Measurements from ENCODE around the gene APLN. TPM values are rescaled to one million over a fixed set of nuclear protein-coding genes. Genes with fewer than 3 reads are reported as not detected.

Gene APLN
- total RNA-seq, 2 experiments from 2014 or later = 3.5 TPM

DNA sequence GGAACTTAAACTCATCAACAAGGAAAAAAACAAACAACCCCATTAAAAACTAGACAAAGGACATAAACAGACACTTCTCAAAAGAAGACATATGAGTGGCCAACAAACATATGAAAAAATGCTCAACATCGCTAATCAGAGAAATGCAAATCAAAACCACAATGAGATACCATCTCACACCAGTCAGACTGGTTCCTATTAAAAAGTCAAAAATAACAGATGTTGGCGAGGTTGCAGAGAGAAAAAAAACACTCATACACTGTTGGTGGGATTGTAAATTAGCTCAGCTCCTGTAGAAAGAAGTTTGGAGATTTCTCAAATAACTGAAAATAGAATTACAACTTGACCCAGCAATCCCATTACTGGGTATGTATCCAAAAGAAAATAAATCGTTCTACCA, 28.7 kb downstream of the APLN start:
- DNase-seq (no peak), ATAC-seq (no peak)
- intact Hi-C loops (cut with micrococcal nuclease) = no loop called here
- H3K27ac Mint-ChIP-seq = no peak overlapping the region
- H3K4me1 Mint-ChIP-seq (ENCODE audit: low read depth) = peaks cover 4% of the 10 kb centered on the region
- H3K4me3 Mint-ChIP-seq = no peak overlapping the region
- ChIA-PET CTCF (interaction anchor here (1.0 kb wide), 1 partner anchor 12 kb away, joined by 3 read pairs; no protein-coding TSS in a partner anchor), POLR2A (no interaction called here)
- H3K9me3 Mint-ChIP-seq = no peaks in the 10 kb centered on the region
- H3K27me3 Mint-ChIP-seq = no peaks in the 10 kb centered on the region
- TF ChIP-seq, protein P1, sequence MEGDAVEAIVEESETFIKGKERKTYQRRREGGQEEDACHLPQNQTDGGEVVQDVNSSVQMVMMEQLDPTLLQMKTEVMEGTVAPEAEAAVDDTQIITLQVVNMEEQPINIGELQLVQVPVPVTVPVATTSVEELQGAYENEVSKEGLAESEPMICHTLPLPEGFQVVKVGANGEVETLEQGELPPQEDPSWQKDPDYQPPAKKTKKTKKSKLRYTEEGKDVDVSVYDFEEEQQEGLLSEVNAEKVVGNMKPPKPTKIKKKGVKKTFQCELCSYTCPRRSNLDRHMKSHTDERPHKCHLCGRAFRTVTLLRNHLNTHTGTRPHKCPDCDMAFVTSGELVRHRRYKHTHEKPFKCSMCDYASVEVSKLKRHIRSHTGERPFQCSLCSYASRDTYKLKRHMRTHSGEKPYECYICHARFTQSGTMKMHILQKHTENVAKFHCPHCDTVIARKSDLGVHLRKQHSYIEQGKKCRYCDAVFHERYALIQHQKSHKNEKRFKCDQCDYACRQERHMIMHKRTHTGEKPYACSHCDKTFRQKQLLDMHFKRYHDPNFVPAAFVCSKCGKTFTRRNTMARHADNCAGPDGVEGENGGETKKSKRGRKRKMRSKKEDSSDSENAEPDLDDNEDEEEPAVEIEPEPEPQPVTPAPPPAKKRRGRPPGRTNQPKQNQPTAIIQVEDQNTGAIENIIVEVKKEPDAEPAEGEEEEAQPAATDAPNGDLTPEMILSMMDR (IDR thresholded peaks at IDR 0.05) = no peak
- no peaks in the 10 kb centered on the region for H3K36me3 Mint-ChIP-seq (ENCODE audit: low read depth)

DNA sequence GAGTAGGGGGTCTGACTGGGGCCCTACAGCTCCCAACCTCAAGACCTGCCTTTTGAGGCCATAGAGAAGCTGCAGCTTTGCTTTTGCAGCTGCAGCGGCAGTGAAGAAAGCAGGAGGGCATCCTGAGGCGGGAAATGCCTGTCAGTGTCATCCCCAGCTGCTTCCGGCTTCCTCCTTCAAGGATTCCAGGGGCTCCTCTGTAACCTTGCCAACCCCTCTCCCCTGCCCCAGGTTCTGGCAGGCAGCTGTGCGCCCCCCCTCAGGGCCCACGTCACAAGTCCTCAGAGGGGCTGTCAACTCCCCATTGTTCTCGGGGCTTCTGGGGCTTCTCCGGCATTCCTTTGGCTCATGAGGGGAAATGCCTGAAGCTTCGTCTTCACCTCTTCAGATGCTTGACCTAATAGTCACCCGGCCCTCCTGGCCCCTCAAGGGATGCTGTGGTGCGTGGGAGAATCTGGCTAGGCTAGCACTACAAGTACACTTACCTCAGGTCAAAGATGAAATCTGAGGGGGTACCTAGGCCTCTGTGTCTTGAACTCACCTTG, 31.9 kb downstream of the APLN start:
- ATAC-seq = no peak
- H3K4me3 Mint-ChIP-seq = no peak overlapping the region
- no peak overlapping the region for H3K27ac Mint-ChIP-seq
- intact Hi-C loops (cut with micrococcal nuclease) = no loop called here
- peaks cover 4% of the 10 kb centered on the region for H3K4me1 Mint-ChIP-seq (ENCODE audit: low read depth)
- H3K36me3 Mint-ChIP-seq (ENCODE audit: low read depth) = no peaks in the 10 kb centered on the region
- TF ChIP-seq, protein P1 (IDR thresholded peaks at IDR 0.05) = no peak
- ChIA-PET CTCF (no interaction called here), POLR2A (no interaction called here)
- no peaks in the 10 kb centered on the region for H3K9me3 Mint-ChIP-seq
- DNase-seq = no peak
- no peaks in the 10 kb centered on the region for H3K27me3 Mint-ChIP-seq

DNA sequence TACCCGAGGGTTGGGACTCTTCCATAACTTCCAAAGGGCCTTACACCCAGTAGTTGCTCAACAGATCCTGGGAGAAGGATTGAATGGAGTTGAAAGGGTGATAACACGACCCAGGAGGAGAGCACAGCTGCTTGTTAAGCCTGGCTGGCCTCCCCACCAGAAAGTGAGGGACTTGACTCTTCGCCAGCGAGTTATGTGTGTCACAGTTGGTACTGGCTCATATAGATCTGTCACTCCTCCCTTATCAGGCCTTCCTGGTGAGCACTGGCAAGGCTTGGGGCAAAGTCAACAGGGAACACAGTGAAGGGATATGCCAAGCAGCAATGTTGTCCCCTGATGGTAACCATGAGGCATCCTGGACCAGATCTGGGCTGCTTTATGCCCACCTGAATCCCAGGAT, 35.8 kb downstream of the APLN start:
- Mint-ChIP-seq H3K36me3 (ENCODE audit: low read depth) (no peaks in the 10 kb centered on the region), H3K27me3 (no peaks in the 10 kb centered on the region), H3K27ac (no peak overlapping the region), H3K9me3 (no peaks in the 10 kb centered on the region), H3K4me3 (no peak overlapping the region), H3K4me1 (ENCODE audit: low read depth) (no peaks in the 10 kb centered on the region)
- TF ChIP-seq, protein P1 (IDR thresholded peaks at IDR 0.05) = no peak
- intact Hi-C loops (cut with micrococcal nuclease) = no loop called here
- CTCF ChIA-PET = interaction anchor here (2.5 kb wide), 1 partner anchor 108 kb away, joined by 6 read pairs; no protein-coding TSS in a partner anchor
- DNase-seq (no peak), ATAC-seq (no peak)
- POLR2A ChIA-PET = no interaction called here

DNA sequence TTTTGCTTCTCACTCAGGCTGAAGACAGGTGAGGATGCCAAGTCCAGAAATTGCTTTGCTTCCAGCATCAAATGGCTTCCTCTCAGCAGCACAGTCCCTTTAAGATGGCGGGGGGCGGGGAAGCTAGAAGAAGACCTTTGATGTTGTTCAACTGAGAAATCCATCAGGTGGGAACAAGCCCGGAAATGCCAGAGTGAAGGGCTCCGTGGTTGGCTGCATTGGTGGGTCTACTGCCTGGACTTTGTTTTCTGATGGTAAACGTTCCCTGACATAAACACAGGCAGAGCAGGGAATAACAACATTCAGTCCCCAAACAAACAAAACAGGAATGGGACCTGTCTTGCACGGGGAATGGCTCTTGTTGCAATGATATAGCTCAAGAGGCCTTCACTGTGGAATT, 37.3 kb downstream of the APLN start:
- Mint-ChIP-seq H3K4me3 (no peak overlapping the region), H3K4me1 (ENCODE audit: low read depth) (peaks cover 2% of the 10 kb centered on the region), H3K9me3 (no peaks in the 10 kb centered on the region), H3K27me3 (no peaks in the 10 kb centered on the region), H3K36me3 (ENCODE audit: low read depth) (no peaks in the 10 kb centered on the region), H3K27ac (no peak overlapping the region)
- DNase-seq = no peak
- intact Hi-C loops (cut with micrococcal nuclease) = no loop called here
- TF ChIP-seq, protein P1 (IDR thresholded peaks at IDR 0.05) = no peak
- ChIA-PET CTCF (interaction anchor here (1.2 to 2.5 kb wide), 3 partner anchors 12 to 410 kb away, joined by 3 to 6 read pairs (median 3); no protein-coding TSS in a partner anchor), POLR2A (no interaction called here)
- no peak for ATAC-seq

DNA sequence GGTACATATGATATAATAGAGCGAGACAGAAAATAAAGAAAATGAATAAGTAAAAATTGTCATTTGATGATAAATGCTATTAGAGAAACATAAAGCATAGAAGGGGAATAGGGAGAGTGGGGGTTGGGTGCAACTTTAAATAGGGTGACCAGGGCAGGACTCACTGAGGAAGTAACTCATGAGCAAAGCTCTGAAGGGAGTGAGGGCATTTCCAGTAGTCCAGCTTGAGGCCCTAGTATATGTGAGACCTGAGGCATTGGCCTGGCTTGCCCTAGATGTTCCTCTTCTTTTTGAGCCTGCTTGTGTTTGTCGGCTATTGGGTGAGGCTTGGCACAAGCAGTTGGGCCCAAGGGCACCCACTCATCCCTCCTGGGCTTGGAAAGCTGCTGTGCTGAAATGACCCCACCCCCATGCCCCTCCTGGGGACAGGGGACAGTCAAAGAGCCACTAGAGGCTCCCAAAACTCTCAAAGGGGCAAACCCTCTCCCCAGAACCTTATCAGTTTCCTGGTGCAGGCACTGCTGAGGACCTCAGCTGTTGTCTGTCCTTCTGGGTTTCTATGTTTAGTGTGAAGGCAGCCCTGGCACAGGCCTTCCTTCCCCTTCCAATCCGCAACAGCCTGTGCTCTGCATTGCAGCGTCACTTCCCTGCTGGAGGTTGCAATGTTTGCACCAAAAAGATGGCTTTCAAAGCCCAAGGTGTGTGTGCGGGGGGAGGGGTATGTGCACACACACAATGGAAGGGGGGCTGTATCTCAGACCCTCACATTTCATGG, 40.1 kb downstream of the APLN start:
- TF ChIP-seq, protein P1 (IDR thresholded peaks at IDR 0.05) = no peak
- CTCF ChIA-PET = no interaction called here
- H3K4me3 Mint-ChIP-seq = no peak overlapping the region

More for the DNA sequence above, 40.1 kb downstream of the APLN start:
- DNase-seq = no peak
- no peak for ATAC-seq
- Mint-ChIP-seq H3K27me3 (no peaks in the 10 kb centered on the region), H3K27ac (no peak overlapping the region), H3K36me3 (ENCODE audit: low read depth) (no peaks in the 10 kb centered on the region), H3K4me1 (ENCODE audit: low read depth) (peaks cover 2% of the 10 kb centered on the region), H3K9me3 (no peaks in the 10 kb centered on the region)
- POLR2A ChIA-PET = no interaction called here
- intact Hi-C loops (cut with micrococcal nuclease) = no loop called here
